AG04450 (cell line): Measurements from ENCODE around the gene RNF213. TPM values are rescaled to one million over a fixed set of nuclear protein-coding genes. Genes with fewer than 3 reads are reported as not detected.

ENCODE experiments used
- CTCF ChIA-PET: fragments of 300-600, 350-600 bp; formaldehyde crosslinking; extraction: SDS; loops from one replicate; lab custom pipeline; 2022; ENCODE audit warnings: antibody characterized with exemption, inconsistent platforms; lab: Charles Lee
- POLR2A ChIA-PET: fragments of 350-600 bp; formaldehyde crosslinking; extraction: SDS; loops from one replicate; lab custom pipeline; 2021; ENCODE audit warnings: antibody characterized with exemption, inconsistent platforms; lab: Yijun Ruan, JAX
- DNase-seq: peaks from one replicate; pipeline ENCODE4 v3.0.0-alpha.2; 2011; ENCODE audit warnings: low read depth, low spot score
- H3K27ac ChIP-seq: one replicate; pipeline ENCODE4 v1.5.1; 2012; ENCODE audit warnings: low read depth, low read length, control low read depth
- H3K27me3 ChIP-seq: one replicate; pipeline ENCODE4 v1.6.0; 2012; ENCODE audit warnings: low read length; ENCODE audit not compliant: control insufficient read depth, insufficient read depth
- H3K4me3 ChIP-seq: 2 replicates; pipeline ENCODE4 v1.5.1; 2011; ENCODE audit warnings: mild to moderate bottlenecking, low read depth, low read length, control low read depth
- H3K9me3 ChIP-seq: 2 replicates; pipeline ENCODE4 v1.5.1; 2012; ENCODE audit warnings: low read length; ENCODE audit not compliant: control insufficient read depth, insufficient read depth
- polyA plus RNA-seq: library from polyadenylated mRNA; depleted of rRNA; stranded (reverse); fragments of >200 nt; gene quantifications from 2 replicates; pipeline ENCODE4 v1.2.3, GENCODE V29; 2011
- TF ChIP-seq, protein P1 (sequence below): IDR thresholded peaks from 2 replicates; pipeline ENCODE4 v1.5.1; 2011; ENCODE audit warnings: low read depth, low read length, control low read depth, inconsistent platforms

Gene RNF213
- polyA plus RNA-seq, 1 experiment, result 46.8 TPM

DNA sequence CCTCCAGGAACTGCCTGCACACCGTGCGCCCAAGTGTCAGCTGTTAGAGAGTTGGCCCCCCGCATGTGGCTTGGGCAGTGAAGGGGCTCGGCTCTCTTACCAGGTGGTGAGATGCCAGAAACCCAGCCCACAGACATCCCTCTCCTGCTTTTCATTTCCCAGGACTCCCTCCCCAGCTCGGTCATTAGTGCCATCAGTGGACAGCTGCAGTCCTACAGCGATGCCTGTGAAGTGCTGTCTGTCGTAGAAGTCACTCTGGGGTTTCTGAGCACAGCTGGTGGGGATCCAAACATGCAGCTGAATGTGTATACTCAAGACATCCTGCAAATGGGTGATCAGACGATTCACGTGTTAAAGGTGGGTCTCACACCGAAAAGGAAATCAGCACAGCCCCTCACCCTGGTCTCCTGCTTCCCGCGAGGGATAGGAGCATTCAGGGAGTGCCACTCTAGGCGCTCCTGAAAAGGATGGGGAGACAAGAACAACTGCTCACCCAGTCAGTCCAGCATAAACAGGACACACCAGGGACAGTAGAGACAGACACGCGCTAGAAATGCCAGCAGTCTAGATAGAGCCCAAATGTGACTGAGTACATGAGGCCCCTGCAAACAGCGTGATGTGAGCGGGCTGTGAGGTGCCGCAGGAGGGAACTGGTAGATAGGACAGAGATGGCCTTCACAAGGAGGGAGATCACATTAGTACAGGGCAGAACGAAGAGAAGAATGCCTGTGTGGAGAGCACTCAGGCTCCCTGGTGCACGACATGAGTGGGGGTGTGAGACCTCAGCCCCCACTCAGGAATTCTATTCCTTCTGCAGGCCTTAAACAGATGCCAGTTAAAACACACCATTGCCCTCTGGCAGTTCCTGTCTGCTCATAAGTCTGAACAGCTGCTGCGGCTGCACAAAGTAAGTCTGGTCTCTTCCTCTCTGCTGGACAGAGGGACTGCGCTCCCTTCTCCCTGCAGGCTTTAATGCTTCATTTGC, 128.7 kb downstream of the RNF213 start:
- TF ChIP-seq, protein P1, sequence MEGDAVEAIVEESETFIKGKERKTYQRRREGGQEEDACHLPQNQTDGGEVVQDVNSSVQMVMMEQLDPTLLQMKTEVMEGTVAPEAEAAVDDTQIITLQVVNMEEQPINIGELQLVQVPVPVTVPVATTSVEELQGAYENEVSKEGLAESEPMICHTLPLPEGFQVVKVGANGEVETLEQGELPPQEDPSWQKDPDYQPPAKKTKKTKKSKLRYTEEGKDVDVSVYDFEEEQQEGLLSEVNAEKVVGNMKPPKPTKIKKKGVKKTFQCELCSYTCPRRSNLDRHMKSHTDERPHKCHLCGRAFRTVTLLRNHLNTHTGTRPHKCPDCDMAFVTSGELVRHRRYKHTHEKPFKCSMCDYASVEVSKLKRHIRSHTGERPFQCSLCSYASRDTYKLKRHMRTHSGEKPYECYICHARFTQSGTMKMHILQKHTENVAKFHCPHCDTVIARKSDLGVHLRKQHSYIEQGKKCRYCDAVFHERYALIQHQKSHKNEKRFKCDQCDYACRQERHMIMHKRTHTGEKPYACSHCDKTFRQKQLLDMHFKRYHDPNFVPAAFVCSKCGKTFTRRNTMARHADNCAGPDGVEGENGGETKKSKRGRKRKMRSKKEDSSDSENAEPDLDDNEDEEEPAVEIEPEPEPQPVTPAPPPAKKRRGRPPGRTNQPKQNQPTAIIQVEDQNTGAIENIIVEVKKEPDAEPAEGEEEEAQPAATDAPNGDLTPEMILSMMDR, result no peak
- Histone ChIP-seq H3K27ac (no peak overlapping the region), H3K9me3 (no peaks in the 10 kb centered on the region), H3K4me3 (no peak overlapping the region), H3K27me3 (no peaks in the 10 kb centered on the region)
- DNase-seq, result no peak
- ChIA-PET POLR2A (no interaction called here), CTCF (no interaction called here)

DNA sequence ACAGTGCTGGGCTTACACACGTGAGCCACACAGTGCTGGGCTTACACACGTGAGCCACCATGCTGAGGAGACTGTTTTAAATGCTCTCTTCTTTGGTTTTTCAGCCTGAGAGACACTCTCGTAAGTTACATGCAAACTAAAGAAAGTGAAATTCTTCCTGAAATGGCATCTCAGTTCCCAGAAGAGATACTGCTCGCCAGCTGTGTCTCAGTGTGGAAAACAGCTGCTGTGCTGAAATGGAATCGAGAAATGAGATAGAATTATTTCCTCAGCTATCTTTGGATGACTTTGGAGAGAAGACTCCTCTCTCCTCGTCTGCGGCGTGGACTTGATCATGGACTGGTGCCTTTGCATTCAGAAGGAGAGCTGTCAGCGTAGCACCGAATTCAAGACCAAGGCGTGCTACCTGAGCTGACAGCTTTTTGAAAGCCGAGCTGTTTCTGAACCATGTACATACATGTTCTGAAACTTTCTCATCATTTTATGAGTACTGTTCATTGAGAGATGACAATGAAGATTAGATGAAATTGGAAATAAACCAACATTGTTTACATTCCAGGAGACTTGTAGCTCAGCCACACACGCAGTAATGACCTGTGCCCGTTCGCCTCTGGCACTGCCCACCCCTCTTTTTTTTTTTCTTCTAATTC, 132.7 kb downstream of the RNF213 start:
- no peak overlapping the region for H3K27ac ChIP-seq
- H3K4me3 ChIP-seq, result no peak overlapping the region
- ChIA-PET POLR2A (interaction anchor here (0.6 kb wide), 1 partner anchor 59 kb away, joined by 4 read pairs; no protein-coding TSS in a partner anchor), CTCF (no interaction called here)
- no peaks in the 10 kb centered on the region for H3K9me3 ChIP-seq
- DNase-seq, result no peak
- TF ChIP-seq, protein P1, result no peak
- H3K27me3 ChIP-seq, result no peaks in the 10 kb centered on the region

DNA sequence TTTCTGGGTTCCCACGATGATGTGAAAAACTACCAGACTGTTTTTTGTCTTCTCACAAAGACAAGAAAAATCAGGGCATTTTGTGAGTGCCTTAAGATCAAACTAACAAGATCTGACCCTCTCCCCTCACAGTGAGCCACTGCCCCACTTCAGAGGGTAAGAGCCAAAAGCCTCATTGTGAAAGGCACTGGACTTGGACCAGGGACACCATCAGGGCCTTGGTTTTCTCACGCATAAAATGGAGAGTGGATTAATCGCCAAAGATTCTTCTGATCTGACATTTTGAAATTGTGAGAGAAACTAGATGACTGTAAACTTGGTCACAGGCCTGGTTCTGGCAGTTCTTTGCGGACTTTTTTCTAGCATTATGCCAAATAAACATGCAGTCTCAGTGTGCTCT, 133.3 kb downstream of the RNF213 start:
- H3K27ac ChIP-seq, result no peak overlapping the region
- ChIA-PET CTCF (no interaction called here), POLR2A (interaction anchor here (0.6 kb wide), 1 partner anchor 60 kb away, joined by 4 read pairs; no protein-coding TSS in a partner anchor)

DNA sequence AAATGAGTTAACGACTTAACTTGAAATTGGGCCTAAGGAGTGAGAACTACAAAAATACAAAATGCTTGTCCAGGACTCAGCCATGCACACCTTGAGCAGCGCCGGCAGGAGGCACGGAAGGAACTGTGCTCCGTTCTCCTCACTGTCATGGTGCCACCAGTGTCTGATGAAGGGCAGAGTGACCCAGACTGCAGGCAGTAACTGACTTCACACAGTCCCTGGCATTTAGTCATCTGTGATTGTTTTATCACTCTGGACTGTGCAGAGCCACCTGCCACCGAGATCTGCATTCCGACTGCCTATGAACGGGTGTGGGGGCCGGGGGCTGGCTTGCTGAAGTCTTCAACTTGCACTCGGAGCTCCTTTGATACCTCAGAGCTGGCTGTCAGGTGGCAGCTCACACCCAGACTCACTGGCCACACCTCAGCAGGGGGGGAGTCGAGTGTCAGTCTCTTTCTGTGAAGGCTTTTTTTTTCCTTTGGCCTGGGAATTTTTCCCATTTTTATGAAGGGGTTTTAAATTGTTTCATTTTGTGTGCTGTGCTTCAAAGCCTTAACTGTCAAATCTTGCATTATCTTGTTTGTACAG, 134.1 kb downstream of the RNF213 start:
- POLR2A ChIA-PET, result no interaction called here
- no peaks in the 10 kb centered on the region for H3K9me3 ChIP-seq
- no peak for DNase-seq
- no peaks in the 10 kb centered on the region for H3K27me3 ChIP-seq
- TF ChIP-seq, protein P1, result no peak
- H3K27ac ChIP-seq, result no peak overlapping the region
- H3K4me3 ChIP-seq, result no peak overlapping the region
- CTCF ChIA-PET, result interaction anchor here (0.7 kb wide), 1 partner anchor 584 kb away, joined by 3 read pairs; no protein-coding TSS in a partner anchor

More for the DNA sequence above, 133.3 kb downstream of the RNF213 start:
- H3K27me3 ChIP-seq, result no peaks in the 10 kb centered on the region
- H3K9me3 ChIP-seq, result no peaks in the 10 kb centered on the region
- no peak for DNase-seq
- no peak overlapping the region for H3K4me3 ChIP-seq
- TF ChIP-seq, protein P1, result no peak
